ENCODE results near the gene SHC2. TPM values are rescaled to one million over a fixed set of nuclear protein-coding genes. Genes with fewer than 3 reads are reported as not detected.
"Not testable (repeated sequence)": the region's sequence is repeated elsewhere in the genome, so short reads cannot be mapped to it uniquely, and the experiment has no call there.

SHC2 gene
- total and polyA plus RNA-seq, 8 donors: 16.0 to 34.5 (median 20.2) TPM

GRCh38 chr19:485077-485476, 24.2 kb upstream of the SHC2 start:
- ATAC-seq: no peak
- Histone ChIP-seq H3K27ac (no peak overlapping the region), H3K9me3 (no peaks in the 10 kb centered on the region), H3K4me3 (no peak overlapping the region), H3K36me3 (no peaks in the 10 kb centered on the region), H3K4me1 (peaks cover 0 to 12% of the 10 kb centered on the region in 2 donors), H3K27me3 (peaks cover 0 to 40% of the 10 kb centered on the region in 2 donors)
- TF ChIP-seq CTCF (IDR thresholded peaks at IDR 0.05): no peak
- intact Hi-C loops (cut with DNase I): no loop called here
- peak in 1 of 4 donors; percentile 54 for DNase-seq

GRCh38 chr19:484494-484893, 23.7 kb upstream of the SHC2 start:
- no peak for TF ChIP-seq CTCF (IDR thresholded peaks at IDR 0.05)
- peaks cover 0 to 40% of the 10 kb centered on the region in 2 donors for H3K27me3 ChIP-seq
- H3K9me3 ChIP-seq: no peaks in the 10 kb centered on the region
- DNase-seq (peak in 1 of 4 donors; percentile 73), ATAC-seq (no peak)
- H3K27ac ChIP-seq: no peak overlapping the region
- H3K4me1 ChIP-seq: peaks cover 2 to 6% of the 10 kb centered on the region in 2 donors
- intact Hi-C loops (cut with DNase I): no loop called here
- H3K4me3 ChIP-seq: no peak overlapping the region
- no peaks in the 10 kb centered on the region for H3K36me3 ChIP-seq

- Histone ChIP-seq H3K36me3 (no peaks in the 10 kb centered on the region), H3K4me3 (no peak overlapping the region), H3K4me1 (peaks cover 2 to 5% of the 10 kb centered on the region in 2 donors), H3K9me3 (no peaks in the 10 kb centered on the region), H3K27me3 (peaks cover 0 to 41% of the 10 kb centered on the region in 2 donors), H3K27ac (no peak overlapping the region)
- TF ChIP-seq CTCF (IDR thresholded peaks at IDR 0.05): no peak
- intact Hi-C loops (cut with DNase I): no loop called here
- ATAC-seq (no peak), DNase-seq (peak in 1 of 4 donors; percentile 63)
Measured at GRCh38 chr19:483332-484072, 22.7 kb upstream of the SHC2 start.

- Histone ChIP-seq H3K36me3 (no peaks in the 10 kb centered on the region), H3K9me3 (no peaks in the 10 kb centered on the region), H3K4me1 (peaks cover 0 to 2% of the 10 kb centered on the region in 2 donors), H3K27ac (no peak overlapping the region), H3K4me3 (no peak overlapping the region), H3K27me3 (peaks cover 0 to 45% of the 10 kb centered on the region in 2 donors)
- DNase-seq (peak in 1 of 4 donors; percentile 29), ATAC-seq (no peak)
- intact Hi-C loops (cut with DNase I): no loop called here
- no peak for TF ChIP-seq CTCF (IDR thresholded peaks at IDR 0.05)
Measured at GRCh38 chr19:482186-483041, 21.6 kb upstream of the SHC2 start.

- H3K27ac ChIP-seq; H3K36me3 ChIP-seq; H3K4me3 ChIP-seq; intact Hi-C loops (cut with DNase I); H3K9me3 ChIP-seq; DNase-seq; ATAC-seq; H3K4me1 ChIP-seq: not testable (repeated sequence)
- H3K27me3 ChIP-seq: peaks cover 0 to 35% of the 10 kb centered on the region in 2 donors
Measured at GRCh38 chr19:481100-481499, 20.3 kb upstream of the SHC2 start.
